Stimulated activated CD4-positive, alpha-beta T cell treated with anti-CD3 and anti-CD28 coated beads, Interleukin-1b, Interleukin-23, amount 100 ng/mL, for 1 hour (primary cell): ENCODE results near the gene UBXN2A.

Experiments
- DNase-seq, 2 donors: peaks; one replicate each; pipeline ENCODE4 v3.0.0-alpha.2; 2020; ENCODE audit warnings: low read depth in 2 of 2

Gene UBXN2A

DNA sequence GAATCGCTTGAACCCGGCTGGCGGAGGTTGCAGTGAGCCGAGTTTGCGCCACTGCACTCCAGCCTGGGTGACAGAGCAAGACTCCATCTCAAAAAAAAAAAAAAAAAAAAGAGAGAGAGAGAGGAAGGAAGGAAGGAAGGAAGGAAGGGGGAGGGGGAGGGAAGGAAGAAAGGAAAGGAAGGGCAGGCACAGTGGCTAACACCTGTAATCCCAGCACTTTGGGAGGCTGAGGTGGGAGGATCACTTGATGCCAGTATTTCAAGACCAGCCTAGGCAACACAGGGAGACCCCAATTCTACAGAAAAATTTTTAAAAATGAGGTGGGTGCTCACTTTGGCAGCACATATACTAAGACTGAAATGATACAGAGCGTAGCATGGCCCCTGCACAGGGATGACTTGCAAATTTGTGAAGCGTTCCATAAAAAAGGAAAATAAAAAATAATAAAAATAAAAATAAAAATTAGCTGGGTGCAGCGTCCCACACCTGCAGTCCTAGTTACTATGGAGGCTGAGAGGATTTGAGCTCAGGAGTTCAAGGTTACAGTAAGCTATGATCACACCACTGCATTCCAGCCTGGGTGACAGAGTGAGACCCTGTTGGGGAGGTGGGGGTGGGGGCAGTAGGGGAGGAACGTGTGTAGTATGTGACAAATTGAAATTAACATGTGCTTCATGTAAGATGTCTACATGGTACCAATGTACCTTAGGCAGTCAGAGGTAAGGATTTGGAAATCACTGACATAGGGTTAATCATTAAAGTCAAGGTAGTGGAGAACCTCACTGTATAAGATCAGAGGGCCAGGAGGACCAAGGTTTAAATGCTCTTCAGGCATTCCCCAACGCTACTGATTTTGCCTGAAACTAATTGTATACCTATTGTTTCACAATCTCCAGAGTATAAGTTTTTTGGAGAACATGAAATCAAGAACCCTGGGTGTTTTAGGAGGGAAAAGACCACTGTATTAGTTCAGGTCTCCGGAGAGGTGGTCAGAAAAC is 105.5 kb downstream of the UBXN2A start:
- DNase-seq = no peak

DNA sequence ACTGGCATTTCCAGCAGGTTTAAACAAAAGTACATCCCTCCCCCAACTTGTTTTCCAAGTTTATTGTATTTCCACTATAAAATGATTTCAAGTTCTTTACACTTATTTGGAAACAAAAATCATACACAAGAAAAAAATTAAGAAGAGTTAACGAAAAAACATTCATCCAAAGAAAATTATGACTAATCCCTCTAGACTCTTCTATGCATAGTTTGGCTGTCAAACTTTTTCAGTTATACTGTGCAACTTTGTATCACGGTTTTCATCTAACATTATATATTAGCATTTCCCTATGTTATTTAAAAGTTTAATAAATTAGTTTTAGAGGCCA is 106.3 kb downstream of the UBXN2A start:
- DNase-seq = no peak

DNA sequence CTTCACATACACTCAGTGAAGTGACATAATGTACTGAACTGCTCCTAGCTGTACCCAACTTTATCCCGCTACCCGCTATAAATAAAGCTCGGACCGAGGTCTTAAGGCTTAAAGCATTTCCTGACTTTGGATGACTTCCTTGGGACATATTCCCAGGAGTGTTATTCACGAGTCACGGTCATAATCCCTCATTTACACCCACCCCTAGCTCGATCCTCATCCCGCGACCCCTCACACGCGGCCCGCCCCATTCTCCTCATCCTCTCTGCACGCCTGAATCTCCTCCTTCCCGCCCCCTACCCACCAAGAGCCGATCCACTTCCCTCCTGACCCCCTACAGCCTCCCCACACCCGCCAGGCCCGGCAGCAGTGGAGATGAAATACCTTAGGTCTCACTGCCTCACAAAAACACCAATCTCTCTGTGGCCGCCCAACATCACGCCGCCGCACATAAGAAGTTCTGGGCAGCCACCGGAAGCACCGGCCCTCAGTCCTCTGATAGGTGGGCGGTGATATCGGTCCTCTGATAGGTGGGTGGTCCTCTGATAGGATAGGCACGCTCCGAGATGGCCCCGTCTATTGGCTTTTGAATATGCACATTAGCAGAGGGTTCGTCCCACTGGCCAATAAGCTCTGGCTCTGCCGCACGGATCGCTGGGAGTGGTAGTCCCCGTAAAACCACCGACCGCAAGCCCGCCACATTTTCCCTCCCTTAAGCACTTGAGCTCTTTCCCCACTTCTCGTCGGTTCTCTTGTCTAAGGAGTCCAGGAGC is 106.9 kb downstream of the UBXN2A start, which contains the start of gene WDCP:
TSS of gene WDCP (minus strand) at position 462 of the 773 bp plus-strand sequence. CDS start 7,897 bp downstream, outside the sequence.
- peak; percentile 66 to 80 for DNase-seq

DNA sequence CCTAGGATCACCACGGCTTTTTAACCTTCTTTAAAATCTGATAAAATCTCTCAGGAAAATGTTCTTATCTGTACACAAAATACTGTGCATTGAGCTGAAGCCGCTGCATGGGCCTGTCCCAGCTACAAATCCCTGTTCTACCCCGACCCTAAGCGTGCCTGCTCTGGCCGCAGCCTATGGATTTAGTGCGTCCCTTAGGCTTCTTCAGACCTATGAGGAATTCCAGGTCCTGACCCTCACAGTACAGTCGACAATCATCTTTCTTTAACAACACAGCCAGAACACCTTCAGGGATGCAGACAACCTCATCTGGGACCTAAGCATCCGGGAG is 107.4 kb downstream of the UBXN2A start:
- DNase-seq = no peak

DNA sequence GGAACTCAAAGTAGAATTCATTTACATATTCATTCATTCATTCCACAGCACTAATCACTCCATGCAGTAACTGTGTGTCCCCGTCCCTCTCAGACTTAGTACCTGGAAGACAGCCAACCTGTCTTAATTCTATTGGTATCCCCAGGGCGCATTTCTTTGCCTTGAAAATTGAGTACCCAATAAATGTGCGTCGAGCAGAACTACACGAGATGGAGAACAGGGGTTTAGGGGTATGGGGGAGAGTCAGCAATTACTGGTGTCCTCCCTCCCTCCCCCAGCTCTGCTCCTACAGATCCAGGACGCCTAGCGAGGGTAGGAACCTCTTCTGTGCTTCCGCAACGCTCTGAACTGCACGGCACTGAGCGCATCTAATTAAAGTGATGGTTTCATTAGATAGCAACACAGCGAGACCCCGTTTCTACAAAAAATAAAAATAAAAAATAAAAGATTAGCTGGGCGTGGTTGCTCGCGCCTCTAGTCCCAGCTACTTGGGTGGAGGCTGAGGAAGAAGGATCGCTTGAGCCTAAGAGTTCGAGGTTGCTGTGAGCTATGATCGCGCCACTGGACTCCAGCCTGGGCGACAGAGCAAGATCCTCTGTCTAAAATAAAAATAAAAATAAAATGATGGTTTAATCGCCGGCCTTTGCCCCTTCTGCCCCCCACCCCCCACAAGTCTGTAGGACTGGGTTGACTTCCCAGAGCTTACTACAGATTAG is 108.7 kb downstream of the UBXN2A start:
- DNase-seq = no peak

DNA sequence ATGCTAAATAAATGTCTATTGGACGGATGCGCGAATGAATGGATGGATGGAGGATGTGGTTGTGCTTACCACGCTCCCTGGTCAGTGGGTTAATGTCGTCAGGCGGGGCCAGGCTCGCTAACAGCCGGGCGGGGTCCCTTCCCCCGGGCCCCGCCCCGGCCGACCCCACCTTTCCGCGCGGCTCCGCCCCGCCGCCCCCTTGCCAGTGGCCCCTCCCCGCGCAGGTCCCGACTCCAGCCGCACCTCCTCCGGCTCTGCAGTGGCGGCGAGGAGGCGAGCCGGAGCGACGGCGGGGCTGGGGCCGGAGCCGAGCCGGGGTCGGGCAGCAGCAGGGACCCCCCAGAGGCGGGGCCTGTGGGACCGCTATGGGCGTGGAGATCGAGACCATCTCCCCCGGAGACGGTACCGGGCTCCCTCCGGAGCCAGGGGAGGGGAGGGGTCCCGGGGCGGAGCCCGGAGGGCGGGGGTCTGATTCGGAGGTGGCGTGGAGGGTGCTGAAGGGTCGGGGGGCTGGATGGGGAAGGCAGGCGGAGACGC is 109.3 kb downstream of the UBXN2A start, which contains the start of gene FKBP1B:
TSS of gene FKBP1B (plus strand) at position 257 of the 537 bp plus-strand sequence. CDS start at position 366, 109 bp downstream.
- DNase-seq = peak in 1 of 2 donors; percentile 21

DNA sequence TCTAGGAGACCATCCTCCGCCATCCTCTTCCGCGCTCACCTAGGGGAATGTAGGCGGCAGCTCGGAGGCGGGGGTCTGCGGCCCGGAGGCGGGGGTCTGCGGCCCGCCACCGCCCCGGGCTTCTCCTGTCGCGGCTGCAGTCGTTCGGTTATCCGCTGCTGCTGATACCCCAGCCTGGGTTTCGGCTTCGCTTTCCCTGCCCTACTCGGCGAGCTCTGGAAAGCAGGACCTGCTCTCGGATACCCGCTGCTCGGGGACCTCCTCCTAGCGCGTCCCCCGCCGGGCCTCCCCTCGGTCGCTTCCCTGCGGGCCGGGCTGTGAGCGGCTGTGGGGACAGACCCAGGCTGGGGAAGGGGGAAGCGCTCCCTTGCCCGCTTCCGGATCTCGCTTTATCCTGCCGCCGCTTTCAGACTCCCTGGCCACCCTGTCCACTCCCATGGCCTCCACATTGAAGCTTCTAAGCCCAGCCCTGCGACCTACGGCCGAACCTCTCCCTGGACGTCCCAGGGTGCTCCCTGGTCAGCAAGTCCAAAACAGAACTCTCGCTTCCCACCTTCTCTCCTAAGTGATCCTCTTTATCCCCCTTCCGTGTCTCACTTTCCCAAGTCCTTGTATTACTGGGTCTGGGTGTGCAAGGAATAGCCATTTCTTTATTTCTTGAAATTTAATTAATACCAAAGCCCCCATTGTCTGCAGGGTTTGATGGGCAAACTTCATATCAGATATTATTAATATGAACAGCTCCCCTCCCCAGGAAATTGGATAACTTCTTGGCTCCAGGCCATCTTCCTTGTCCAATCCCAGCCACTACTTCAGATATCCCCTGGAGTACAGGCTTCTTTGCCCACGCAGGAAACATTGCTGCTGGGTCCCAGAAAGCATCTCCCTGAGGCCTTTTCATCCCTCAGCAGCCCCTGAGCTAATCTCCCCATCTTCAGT is 110.0 kb downstream of the UBXN2A start:
- DNase-seq = no peak

DNA sequence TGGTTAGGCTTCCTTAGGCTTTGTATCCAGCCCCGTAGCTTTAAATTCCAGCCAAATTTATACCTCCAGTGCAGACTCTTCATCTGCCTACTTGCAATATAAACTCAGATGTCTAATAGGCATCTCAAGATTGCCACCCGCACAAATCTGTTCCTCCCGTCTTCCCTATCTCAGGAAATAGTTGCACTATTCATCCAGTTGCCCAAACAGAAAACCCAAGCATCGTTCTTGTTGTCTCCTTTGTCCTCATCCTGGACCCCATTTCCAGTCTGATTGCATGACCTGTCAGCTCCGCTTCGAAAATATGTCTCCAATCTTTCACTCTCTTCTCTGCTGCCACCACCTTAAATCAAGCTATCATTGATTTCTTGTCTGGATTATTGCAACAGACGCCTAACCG is 111.6 kb downstream of the UBXN2A start:
- DNase-seq = no peak

DNA sequence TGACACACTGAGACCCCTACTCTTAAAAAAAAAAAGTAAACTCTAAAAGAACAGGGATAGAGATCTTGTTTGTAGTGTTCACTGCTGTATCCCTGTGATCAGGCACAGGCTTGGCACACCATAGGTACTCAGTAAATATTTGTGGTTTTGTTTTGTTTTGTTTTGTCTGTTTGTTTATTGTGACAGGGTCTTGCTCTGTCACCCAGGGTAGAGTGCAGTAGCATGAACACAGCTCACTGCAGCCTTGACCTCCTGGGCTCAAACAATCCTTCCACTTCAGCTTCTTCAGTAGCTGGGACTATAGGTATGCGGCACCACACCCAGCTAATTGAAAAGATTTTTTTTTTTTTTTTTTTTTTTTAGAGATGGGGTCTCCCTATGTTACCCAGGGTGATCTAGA is 112.7 kb downstream of the UBXN2A start:
- DNase-seq = no peak
